Loucy (cell line): ENCODE measurements around the gene RAPGEF5.

ENCODE experiments used
- EZH2phosphoT487 ChIP-seq: fragments of 200-600 bp; IDR thresholded peaks from 2 replicates; pipeline ENCODE4 v1.6.1; 2018; ENCODE audit warnings: antibody characterized with exemption, mild to moderate bottlenecking, moderate library complexity, borderline replicate concordance
- TF ChIP-seq, protein P1 (sequence below): fragments of 200-600 bp; sonication (generic); conservative IDR thresholded peaks from 2 replicates; pipeline ENCODE4 v1.5.1; 2014; ENCODE audit warnings: mild to moderate bottlenecking, antibody characterized with exemption, low read length

DNA sequence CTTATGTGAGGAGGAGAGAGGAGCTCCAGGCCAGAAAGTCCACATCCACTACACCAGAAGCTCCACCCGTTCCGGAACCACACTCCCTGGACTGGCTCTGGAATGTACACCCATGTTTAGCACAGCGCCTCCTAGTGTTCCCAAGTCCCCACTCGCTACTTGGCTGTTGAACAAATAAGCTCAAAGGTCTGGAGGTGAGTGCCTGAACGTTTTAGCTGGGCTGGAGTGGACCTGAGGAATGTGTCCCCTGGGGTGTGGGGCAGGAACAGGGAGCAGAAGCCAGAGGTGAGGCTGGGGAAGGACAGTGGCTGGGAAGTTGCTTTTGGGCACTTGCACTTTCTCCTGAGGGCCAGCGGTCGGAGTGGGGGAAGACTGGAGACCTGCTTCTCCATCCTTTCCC, 247.2 kb downstream of the RAPGEF5 start:
- TF ChIP-seq, protein P1, sequence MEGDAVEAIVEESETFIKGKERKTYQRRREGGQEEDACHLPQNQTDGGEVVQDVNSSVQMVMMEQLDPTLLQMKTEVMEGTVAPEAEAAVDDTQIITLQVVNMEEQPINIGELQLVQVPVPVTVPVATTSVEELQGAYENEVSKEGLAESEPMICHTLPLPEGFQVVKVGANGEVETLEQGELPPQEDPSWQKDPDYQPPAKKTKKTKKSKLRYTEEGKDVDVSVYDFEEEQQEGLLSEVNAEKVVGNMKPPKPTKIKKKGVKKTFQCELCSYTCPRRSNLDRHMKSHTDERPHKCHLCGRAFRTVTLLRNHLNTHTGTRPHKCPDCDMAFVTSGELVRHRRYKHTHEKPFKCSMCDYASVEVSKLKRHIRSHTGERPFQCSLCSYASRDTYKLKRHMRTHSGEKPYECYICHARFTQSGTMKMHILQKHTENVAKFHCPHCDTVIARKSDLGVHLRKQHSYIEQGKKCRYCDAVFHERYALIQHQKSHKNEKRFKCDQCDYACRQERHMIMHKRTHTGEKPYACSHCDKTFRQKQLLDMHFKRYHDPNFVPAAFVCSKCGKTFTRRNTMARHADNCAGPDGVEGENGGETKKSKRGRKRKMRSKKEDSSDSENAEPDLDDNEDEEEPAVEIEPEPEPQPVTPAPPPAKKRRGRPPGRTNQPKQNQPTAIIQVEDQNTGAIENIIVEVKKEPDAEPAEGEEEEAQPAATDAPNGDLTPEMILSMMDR: no peak; the same call in 1 of the 2 replicates
- no peak for TF ChIP-seq EZH2phosphoT487
